GM21717 (cell line): ENCODE results near the gene F5.
A peak's percentile ranks its signal among the peaks of the same experiment; 100 is the strongest.
"Not testable (repeated sequence)": the region's sequence is repeated elsewhere in the genome, so short reads cannot be mapped to it uniquely, and the experiment has no call there.

Experiments
- ATAC-seq: cut with Tn5 transposase; IDR thresholded peaks from one replicate; pipeline ENCODE4 v1.9.1; 2021; ENCODE audit warnings: mild to moderate bottlenecking, moderate library complexity; ENCODE audit not compliant: unreplicated experiment

Gene F5

GRCh38 chr1:169546087-169546995 is 39.9 kb downstream of the F5 start:
- peak; percentile 68 for ATAC-seq

- no peak for ATAC-seq
Measured at GRCh38 chr1:169545472-169545871, 40.8 kb downstream of the F5 start.

- no peak for ATAC-seq
Measured at GRCh38 chr1:169538998-169539871, 47.0 kb downstream of the F5 start.

GRCh38 chr1:169534653-169535052 is 51.6 kb downstream of the F5 start:
- ATAC-seq, result no peak

GRCh38 chr1:169533528-169534190 is 52.6 kb downstream of the F5 start:
- not testable (repeated sequence) for ATAC-seq

- ATAC-seq, result no peak
Measured at GRCh38 chr1:169530448-169530847, 55.8 kb downstream of the F5 start.

- ATAC-seq, result no peak
Measured at GRCh38 chr1:169529068-169529642, 57.1 kb downstream of the F5 start.

GRCh38 chr1:169528215-169529067 is 57.8 kb downstream of the F5 start:
- peak; percentile 70 for ATAC-seq

- no peak for ATAC-seq
Measured at GRCh38 chr1:169527451-169528214, 58.6 kb downstream of the F5 start.

GRCh38 chr1:169527001-169527400 is 59.3 kb downstream of the F5 start:
- no peak for ATAC-seq

GRCh38 chr1:169526120-169526832 is 60.0 kb downstream of the F5 start:
- no peak for ATAC-seq

- no peak for ATAC-seq
Measured at GRCh38 chr1:169525391-169525790, 60.9 kb downstream of the F5 start.

GRCh38 chr1:169523904-169524303 is 62.4 kb downstream of the F5 start:
- ATAC-seq, result no peak

- ATAC-seq, result no peak
Measured at GRCh38 chr1:169521226-169521625, 65.1 kb downstream of the F5 start.

GRCh38 chr1:169517558-169518186 is 68.6 kb downstream of the F5 start:
- no peak for ATAC-seq

GRCh38 chr1:169515641-169516040 is 70.6 kb downstream of the F5 start:
- ATAC-seq, result no peak

GRCh38 chr1:169514566-169515270 is 71.6 kb downstream of the F5 start:
- ATAC-seq, result no peak
